HCT116 (cell line): Measurements from ENCODE around the gene SELPLG. TPM values are rescaled to one million over a fixed set of nuclear protein-coding genes. Genes with fewer than 3 reads are reported as not detected.
"Not testable (repeated sequence)": the region's sequence is repeated elsewhere in the genome, so short reads cannot be mapped to it uniquely, and the experiment has no call there.

ENCODE experiments used
- ATAC-seq: fragments of 200-7000 bp; cut with Tn5 transposase; 2 replicates; pipeline ENCODE4 v1.9.1; 2020; ENCODE audit warnings: mild to moderate bottlenecking, moderate library complexity
- BruUV-seq: library from RNA; stranded (reverse); fragments of 400-500 nt; replicated peaks from 2 replicates; lab custom pipeline; 2021; lab: Mats Ljungman, UMichigan
- CTCF ChIA-PET: fragments of 300-600 bp; sonication (Branson Sonifier 250); formaldehyde crosslinking; loops from one replicate; lab custom pipeline; 2021; ENCODE audit warnings: antibody characterized with exemption; lab: Charles Lee
- POLR2A ChIA-PET: fragments of 300-600, 350-600 bp; sonication (Branson Sonifier 250); formaldehyde crosslinking; loops from one replicate; lab custom pipeline; 2021; ENCODE audit warnings: antibody characterized with exemption; lab: Charles Lee
- RAD21 ChIA-PET, 2 experiments: fragments of 300-600 bp; sonication (Branson Sonifier 250); formaldehyde crosslinking; loops; one replicate each; lab custom pipeline; 2023; ENCODE audit warnings: low total read pairs in 2 of 2; ENCODE audit not compliant: uncharacterized antibody in 2 of 2, unreplicated experiment in 2 of 2, low non-redundant PET in 1 of 2; lab: Charles Lee
- DNase-seq: peaks from one replicate; pipeline ENCODE4 v3.0.0-alpha.2; 2010; ENCODE audit warnings: low read depth, low spot score
- H2AFZ ChIP-seq: fragments of 200-600 bp; shearing (Covaris generic), sonication (generic); 2 replicates; pipeline ENCODE4 v1.6.1; 2017; ENCODE audit warnings: low read depth, mixed run types, mixed read lengths, antibody characterized with exemption, low read length; ENCODE audit not compliant: poor library complexity, severe bottlenecking
- H3K27ac ChIP-seq: 2 replicates; pipeline ENCODE4 v1.5.1; 2012; ENCODE audit warnings: low read depth, low read length
- H3K27me3 ChIP-seq: fragments of 200-600 bp; sonication (generic); 2 replicates; pipeline ENCODE4 v1.6.1; 2016; ENCODE audit warnings: mixed run types, low read length, mixed read lengths; ENCODE audit not compliant: insufficient read depth
- H3K36me3 ChIP-seq, 2 experiments: fragments of 200-500 bp in 1 of 2; fragments of 200-600 bp in 1 of 2; sonication (Bioruptor generic) in 1 of 2; sonication (generic) in 1 of 2; 2 replicates each; pipeline versions ENCODE4 v1.5.1 to v1.6.1; 2014 to 2016; ENCODE audit warnings: low read length in 2 of 2, inconsistent platforms in 1 of 2, mixed read lengths in 1 of 2, mixed run types in 1 of 2; ENCODE audit not compliant: insufficient read depth in 2 of 2, control insufficient read depth in 1 of 2
- H3K4me1 ChIP-seq, 2 experiments: fragments of 200-600 bp in 1 of 2; sonication (generic) in 1 of 2; 2 replicates each; pipeline versions ENCODE4 v1.5.1 to v1.6.1; 2012 to 2017; ENCODE audit warnings: low read length in 2 of 2, inconsistent platforms in 1 of 2, mild to moderate bottlenecking in 1 of 2, mixed read lengths in 1 of 2, mixed run types in 1 of 2, moderate library complexity in 1 of 2; ENCODE audit not compliant: insufficient read depth in 2 of 2, control insufficient read depth in 1 of 2
- H3K4me2 ChIP-seq: fragments of 200-600 bp; sonication (generic); 2 replicates; pipeline ENCODE4 v1.6.1; 2017; ENCODE audit warnings: mixed run types, low read length, mixed read lengths
- H3K4me3 ChIP-seq, 2 experiments: fragments of 200-600 bp in 1 of 2; sonication (generic) in 1 of 2; replicated peaks in 1 of 2; 2 replicates each; pipeline ENCODE4 v1.5.1; 2011 to 2016; ENCODE audit warnings: low read length in 2 of 2, control low read depth in 1 of 2, low read depth in 1 of 2, mild to moderate bottlenecking in 1 of 2, mixed read lengths in 1 of 2, mixed run types in 1 of 2
- H3K79me2 ChIP-seq: fragments of 200-600 bp; sonication (generic); 2 replicates; pipeline ENCODE4 v1.6.1; 2017; ENCODE audit warnings: mild to moderate bottlenecking, mixed run types, low read length, moderate library complexity, mixed read lengths; ENCODE audit not compliant: insufficient read depth
- H3K9ac ChIP-seq: fragments of 200-600 bp; sonication (generic); 2 replicates; pipeline ENCODE4 v1.6.1; 2016; ENCODE audit warnings: low read length, mixed read lengths
- H3K9me2 ChIP-seq: fragments of 200-600 bp; sonication (generic), shearing (Covaris generic); 2 replicates; pipeline ENCODE4 v1.6.1; 2017; ENCODE audit warnings: mixed run types, mild to moderate bottlenecking, moderate library complexity; ENCODE audit not compliant: insufficient read depth
- H3K9me3 ChIP-seq, 2 experiments: fragments of 200-500 bp in 1 of 2; fragments of 200-600 bp in 1 of 2; sonication (Bioruptor generic) in 1 of 2; sonication (generic) in 1 of 2; 2 replicates each; pipeline ENCODE4 v1.6.1; 2014 to 2017; ENCODE audit warnings: low read length in 2 of 2, mixed read lengths in 2 of 2, inconsistent platforms in 1 of 2, low read depth in 1 of 2, mild to moderate bottlenecking in 1 of 2, mixed run types in 1 of 2, moderate library complexity in 1 of 2; ENCODE audit not compliant: control insufficient read depth in 1 of 2, insufficient read depth in 1 of 2
- H4K20me1 ChIP-seq: fragments of 200-600 bp; sonication (generic), shearing (Covaris generic); 2 replicates; pipeline ENCODE4 v1.6.1; 2017; ENCODE audit warnings: mixed run types, mild to moderate bottlenecking, moderate library complexity; ENCODE audit not compliant: insufficient read depth
- ATF3 ChIP-seq: IDR thresholded peaks from 2 replicates; pipeline ENCODE4 v1.6.1; 2012
- CEBPB ChIP-seq: IDR thresholded peaks from 2 replicates; pipeline ENCODE4 v1.6.1; 2012; ENCODE audit warnings: low read depth
- CTCF ChIP-seq, 3 experiments: fragments of 200-600 bp in 1 of 3; sonication (generic) in 1 of 3; IDR thresholded peaks in 2 of 3; conservative IDR thresholded peaks in 1 of 3; 2 replicates each; pipeline ENCODE4 v1.5.1; 2012 to 2017; ENCODE audit warnings: low read depth in 2 of 3, low read length in 2 of 3, antibody characterized with exemption in 1 of 3, borderline replicate concordance in 1 of 3, control low read depth in 1 of 3, mild to moderate bottlenecking in 1 of 3, mixed read lengths in 1 of 3, mixed run types in 1 of 3, moderate library complexity in 1 of 3; ENCODE audit not compliant: insufficient read depth in 1 of 3
- EZH2phosphoT487 ChIP-seq: fragments of 200-600 bp; IDR thresholded peaks from 2 replicates; pipeline ENCODE4 v1.6.1; 2018; ENCODE audit warnings: antibody characterized with exemption, borderline replicate concordance
- JUND ChIP-seq: IDR thresholded peaks from 2 replicates; pipeline ENCODE4 v1.6.1; 2012
- SIN3A ChIP-seq: IDR thresholded peaks from 2 replicates; pipeline ENCODE4 v1.6.1; 2012; ENCODE audit warnings: low read depth
- SRF ChIP-seq: IDR thresholded peaks from 2 replicates; pipeline ENCODE4 v1.6.1; 2012; ENCODE audit warnings: low read depth
- ZFX ChIP-seq: fragments of 450-650 bp; IDR thresholded peaks from 2 replicates; pipeline ENCODE4 v1.6.1; 2017
- ZNF274 ChIP-seq: fragments of 200-500 bp; sonication (Bioruptor generic); IDR thresholded peaks from 2 replicates; pipeline ENCODE4 v1.6.1; 2014; ENCODE audit warnings: mild to moderate bottlenecking, low read depth, low read length, inconsistent platforms
- intact Hi-C: fragments of 100-400 bp; cut with micrococcal nuclease; formaldehyde crosslinking; loops from 2 replicates; pipeline ENCODE4 v1.10.0; 2022
- total RNA-seq: library from RNA; stranded (reverse); gene quantifications from one replicate; pipeline ENCODE4 v1.2.1, GENCODE V29; 2021; ENCODE audit not compliant: unreplicated experiment

SELPLG gene
- total RNA-seq, 1 experiment from 2014 or later = 1.2 TPM

- TF ChIP-seq ZNF274 (no peak), CEBPB (no peak), ATF3 (no peak)
Observed at GRCh38 chr12:108576660-108577234, 56.9 kb downstream of the SELPLG start (continued).

GRCh38 chr12:108575199-108575912 is 58.3 kb downstream of the SELPLG start:
- DNase-seq (no peak), ATAC-seq (no peak)
- Histone ChIP-seq H3K27ac (no peak overlapping the region), H3K36me3 (no peaks in the 10 kb centered on the region), H2AFZ (no peak overlapping the region), H3K4me1 (no peaks in the 10 kb centered on the region), H3K79me2 (no peaks in the 10 kb centered on the region), H3K4me3 (no peak overlapping the region), H3K9ac (no peak overlapping the region), H3K9me3 (no peaks in the 10 kb centered on the region), H3K27me3 (no peaks in the 10 kb centered on the region), H3K4me2 (no peak overlapping the region), H4K20me1 (no peaks in the 10 kb centered on the region), H3K9me2 (no peaks in the 10 kb centered on the region)
- POLR2A ChIA-PET = no interaction called here
- RAD21 ChIA-PET = no interaction called here
- TF ChIP-seq SIN3A (no peak), ZFX (no peak), EZH2phosphoT487 (no peak), ATF3 (no peak), JUND (no peak), SRF (no peak), CEBPB (no peak), CTCF (IDR thresholded peaks at IDR 0.05 in 2 of 3, conservative IDR thresholded peaks at IDR 0.05 in 1 of 3; ENCODE audit: borderline replicate concordance in 1 of 3, insufficient read depth in 1 of 3, low read depth in 2 of 3, low read length in 2 of 3) (no peak)
- no TSS peak for BruUV-seq
- CTCF ChIA-PET = no interaction called here
- intact Hi-C loops = no loop called here

GRCh38 chr12:108574276-108574675 is 59.4 kb downstream of the SELPLG start:
- H3K9ac ChIP-seq, POLR2A ChIA-PET: not testable (repeated sequence)
- CTCF ChIA-PET = interaction anchor here (0.7 kb wide), 1 partner anchor 229 kb away, joined by 3 read pairs; no protein-coding TSS in a partner anchor

More at GRCh38 chr12:108574276-108574675, 59.4 kb downstream of the SELPLG start:
- H3K27ac ChIP-seq, H3K4me3 ChIP-seq, BruUV-seq, DNase-seq, H3K27me3 ChIP-seq, H2AFZ ChIP-seq, H3K4me1 ChIP-seq, H3K79me2 ChIP-seq, H3K4me2 ChIP-seq, H3K36me3 ChIP-seq, H4K20me1 ChIP-seq, ATAC-seq, RAD21 ChIA-PET, H3K9me2 ChIP-seq, H3K9me3 ChIP-seq, intact Hi-C loops: not testable (repeated sequence)
